ENCODE data around the gene KCNQ1. TPM values are rescaled to one million over a fixed set of nuclear protein-coding genes. Genes with fewer than 3 reads are reported as not detected.

KCNQ1 gene
- total and polyA plus RNA-seq, 9 of the 15 experiments (the other 6 are each of a cell fraction or from before 2014, with no cell fraction given): 0.44 TPM; not detected in 8

DNA sequence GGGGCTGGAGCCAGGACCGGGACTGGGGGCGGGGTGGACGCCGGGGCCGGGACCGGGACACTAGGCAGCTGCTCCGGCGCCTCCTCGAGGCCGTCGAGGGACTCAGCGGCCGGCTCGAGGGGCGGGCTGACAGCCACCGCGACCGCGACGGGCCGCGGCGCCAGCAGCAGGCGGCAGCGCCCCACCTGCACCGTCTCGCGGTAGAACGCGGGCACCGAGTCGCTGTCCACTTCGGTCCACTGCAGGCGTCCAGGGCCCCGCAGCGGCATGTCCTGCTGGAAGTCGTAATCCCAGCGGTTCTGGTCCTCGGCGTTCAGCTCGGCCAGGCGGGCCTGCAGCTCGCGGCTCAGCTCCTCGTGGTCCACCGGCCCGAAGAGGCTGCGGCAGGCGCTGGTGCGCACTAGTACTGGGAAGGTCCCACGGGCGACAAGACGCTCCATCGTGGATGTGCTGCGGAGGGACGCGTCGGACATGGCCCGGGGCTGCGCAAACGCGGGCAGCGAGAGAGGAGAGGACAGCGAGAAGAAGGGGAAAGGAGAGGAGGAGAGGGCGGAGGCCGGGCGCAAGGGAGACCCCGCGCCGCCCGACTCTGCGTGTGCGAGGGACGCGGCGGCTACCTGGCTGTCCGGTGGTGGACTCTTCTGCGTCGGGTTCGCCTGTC lies 440.3 kb downstream of the KCNQ1 start (continued):
- TF ChIP-seq, protein P1, sequence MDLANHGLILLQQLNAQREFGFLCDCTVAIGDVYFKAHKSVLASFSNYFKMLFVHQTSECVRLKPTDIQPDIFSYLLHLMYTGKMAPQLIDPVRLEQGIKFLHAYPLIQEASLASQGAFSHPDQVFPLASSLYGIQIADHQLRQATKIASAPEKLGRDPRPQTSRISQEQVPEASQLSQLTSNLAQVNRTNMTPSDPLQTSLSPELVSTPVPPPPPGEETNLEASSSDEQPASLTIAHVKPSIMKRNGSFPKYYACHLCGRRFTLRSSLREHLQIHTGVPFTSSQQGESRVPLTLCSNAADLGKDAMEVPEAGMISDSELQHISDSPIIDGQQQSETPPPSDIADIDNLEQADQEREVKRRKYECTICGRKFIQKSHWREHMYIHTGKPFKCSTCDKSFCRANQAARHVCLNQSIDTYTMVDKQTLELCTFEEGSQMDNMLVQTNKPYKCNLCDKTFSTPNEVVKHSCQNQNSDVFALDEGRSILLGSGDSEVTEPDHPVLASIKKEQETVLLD (IDR thresholded peaks at IDR 0.05): peak; percentile 85
- TF ChIP-seq ZNF785 (CRISPR knock-in tag; IDR thresholded peaks at IDR 0.05) (no peak), ZNF57 (CRISPR knock-in tag; IDR thresholded peaks at IDR 0.05) (no peak), L3MBTL2 (IDR thresholded peaks at IDR 0.05) (peak; percentile 96), GATAD2A (IDR thresholded peaks at IDR 0.05) (peak; percentile 54; the same call in 1 of the 2 replicates), JUN (IDR thresholded peaks at IDR 0.05; ENCODE audit: borderline replicate concordance, low read depth, low read length) (peak; percentile 43; the same call in 1 of the 2 replicates), JUN (CRISPR knock-in tag; IDR thresholded peaks at IDR 0.05; ENCODE audit: borderline replicate concordance) (peak; percentile 91; the same call in 1 of the 2 replicates), ZNF780A (CRISPR knock-in tag; IDR thresholded peaks at IDR 0.05) (no peak), BCL6 (CRISPR knock-in tag; IDR thresholded peaks at IDR 0.05) (no peak), SPI1 (IDR thresholded peaks at IDR 0.05; ENCODE audit: borderline replicate concordance, low read depth, low read length) (no peak), CBX1 (IDR thresholded peaks at IDR 0.05; ENCODE audit: low read depth) (peak; percentile 63; the same call in 1 of the 2 replicates), TARDBP (IDR thresholded peaks at IDR 0.05) (no peak), MYC (IDR thresholded peaks at IDR 0.05; ENCODE audit: low read depth, low read length) (peak; percentile 66), MYC (CRISPR knock-in tag; IDR thresholded peaks at IDR 0.05; ENCODE audit: borderline replicate concordance, low read depth) (peak; percentile 82; the same call in 1 of the 2 replicates), EZH2 (IDR thresholded peaks at IDR 0.05; ENCODE audit: borderline replicate concordance, low read depth, low read length) (no peak), ZNF143 (CRISPR knock-in tag; IDR thresholded peaks at IDR 0.05) (no peak), ZSCAN32 (CRISPR knock-in tag; IDR thresholded peaks at IDR 0.05) (no peak), ZNF134 (CRISPR knock-in tag; conservative IDR thresholded peaks at IDR 0.05) (no peak), NR2C1 (IDR thresholded peaks at IDR 0.05) (no peak), NR2C1 (tag; IDR thresholded peaks at IDR 0.05) (no peak), NCOA6 (IDR thresholded peaks at IDR 0.05) (no peak; the same call in none of the 2 replicates), ZNF766 (CRISPR knock-in tag; conservative IDR thresholded peaks at IDR 0.05) (no peak), MXI1 (IDR thresholded peaks at IDR 0.05; ENCODE audit: low read depth, low read length) (no peak), MAFK (IDR thresholded peaks at IDR 0.05; ENCODE audit: low read length) (no peak), ZNF165 (CRISPR knock-in tag; IDR thresholded peaks at IDR 0.05; ENCODE audit: borderline replicate concordance) (no peak)
- TF ChIP-seq, protein P2, sequence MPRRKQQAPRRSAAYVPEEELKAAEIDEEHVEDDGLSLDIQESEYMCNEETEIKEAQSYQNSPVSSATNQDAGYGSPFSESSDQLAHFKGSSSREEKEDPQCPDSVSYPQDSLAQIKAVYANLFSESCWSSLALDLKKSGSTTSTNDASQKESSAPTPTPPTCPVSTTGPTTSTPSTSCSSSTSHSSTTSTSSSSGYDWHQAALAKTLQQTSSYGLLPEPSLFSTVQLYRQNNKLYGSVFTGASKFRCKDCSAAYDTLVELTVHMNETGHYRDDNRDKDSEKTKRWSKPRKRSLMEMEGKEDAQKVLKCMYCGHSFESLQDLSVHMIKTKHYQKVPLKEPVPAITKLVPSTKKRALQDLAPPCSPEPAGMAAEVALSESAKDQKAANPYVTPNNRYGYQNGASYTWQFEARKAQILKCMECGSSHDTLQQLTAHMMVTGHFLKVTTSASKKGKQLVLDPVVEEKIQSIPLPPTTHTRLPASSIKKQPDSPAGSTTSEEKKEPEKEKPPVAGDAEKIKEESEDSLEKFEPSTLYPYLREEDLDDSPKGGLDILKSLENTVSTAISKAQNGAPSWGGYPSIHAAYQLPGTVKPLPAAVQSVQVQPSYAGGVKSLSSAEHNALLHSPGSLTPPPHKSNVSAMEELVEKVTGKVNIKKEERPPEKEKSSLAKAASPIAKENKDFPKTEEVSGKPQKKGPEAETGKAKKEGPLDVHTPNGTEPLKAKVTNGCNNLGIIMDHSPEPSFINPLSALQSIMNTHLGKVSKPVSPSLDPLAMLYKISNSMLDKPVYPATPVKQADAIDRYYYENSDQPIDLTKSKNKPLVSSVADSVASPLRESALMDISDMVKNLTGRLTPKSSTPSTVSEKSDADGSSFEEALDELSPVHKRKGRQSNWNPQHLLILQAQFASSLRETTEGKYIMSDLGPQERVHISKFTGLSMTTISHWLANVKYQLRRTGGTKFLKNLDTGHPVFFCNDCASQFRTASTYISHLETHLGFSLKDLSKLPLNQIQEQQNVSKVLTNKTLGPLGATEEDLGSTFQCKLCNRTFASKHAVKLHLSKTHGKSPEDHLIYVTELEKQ (CRISPR knock-in tag; IDR thresholded peaks at IDR 0.05): no peak
- TF ChIP-seq, protein P3, sequence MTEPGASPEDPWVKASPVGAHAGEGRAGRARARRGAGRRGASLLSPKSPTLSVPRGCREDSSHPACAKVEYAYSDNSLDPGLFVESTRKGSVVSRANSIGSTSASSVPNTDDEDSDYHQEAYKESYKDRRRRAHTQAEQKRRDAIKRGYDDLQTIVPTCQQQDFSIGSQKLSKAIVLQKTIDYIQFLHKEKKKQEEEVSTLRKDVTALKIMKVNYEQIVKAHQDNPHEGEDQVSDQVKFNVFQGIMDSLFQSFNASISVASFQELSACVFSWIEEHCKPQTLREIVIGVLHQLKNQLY (CRISPR knock-in tag; conservative IDR thresholded peaks at IDR 0.05): no peak; a peak in 1 of 4 replicates
